GM12892 (cell line): ENCODE data around the gene OR10D3.
A peak's percentile ranks its signal among the peaks of the same experiment; 100 is the strongest.
"Not testable (repeated sequence)": the region's sequence is repeated elsewhere in the genome, so short reads cannot be mapped to it uniquely, and the experiment has no call there.

Experiments used
- DNase-seq: peaks from one replicate; pipeline ENCODE4 v3.0.0; 2011; ENCODE audit not compliant: insufficient read length
- FAIRE-seq: peaks from 2 replicates; lab custom pipeline; 2011; peaks lifted over from hg19 to GRCh38; lab: Jason Lieb, UNC
- POLR2A ChIP-seq: IDR thresholded peaks from 2 replicates; pipeline ENCODE4 v1.6.1; 2011; ENCODE audit warnings: low read depth, low read length, control low read depth
- POLR2AphosphoS5 ChIP-seq: IDR thresholded peaks from 2 replicates; pipeline ENCODE4 v1.6.1; 2011; ENCODE audit warnings: low read depth, low read length, control low read depth
- TAF1 ChIP-seq: IDR thresholded peaks from 2 replicates; pipeline ENCODE4 v1.6.1; 2011; ENCODE audit warnings: low read depth, mild to moderate bottlenecking, control low read depth, low read length, borderline replicate concordance

OR10D3 gene

DNA sequence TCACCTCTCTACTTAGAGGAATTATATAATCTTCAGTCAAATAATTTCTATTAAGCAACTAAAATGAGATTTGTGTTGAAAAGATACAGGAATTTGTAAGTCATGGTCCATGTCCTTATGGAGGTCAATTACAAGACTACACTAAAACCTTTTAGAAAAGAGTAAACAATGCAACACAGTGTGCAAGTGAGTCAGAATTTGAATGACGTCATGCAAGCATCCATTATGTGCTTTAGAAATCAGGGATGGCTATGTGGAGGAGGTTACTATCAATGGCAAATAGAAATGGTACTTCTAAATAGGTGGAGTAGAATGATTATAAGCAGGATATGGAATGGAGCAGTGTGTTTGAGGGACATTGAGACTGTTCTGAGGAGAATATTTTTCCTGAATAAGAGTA, 16.6 kb downstream of the OR10D3 start:
- DNase-seq (no peak), FAIRE-seq (no peak)
- no peak for TF ChIP-seq TAF1
- no peak for TF ChIP-seq POLR2AphosphoS5
- TF ChIP-seq POLR2A, result no peak

GRCh38 chr11:124200671-124201070, 17.5 kb downstream of the OR10D3 start:
- FAIRE-seq (no peak), DNase-seq (no peak)
- TF ChIP-seq POLR2AphosphoS5 (no peak), TAF1 (no peak)

DNA sequence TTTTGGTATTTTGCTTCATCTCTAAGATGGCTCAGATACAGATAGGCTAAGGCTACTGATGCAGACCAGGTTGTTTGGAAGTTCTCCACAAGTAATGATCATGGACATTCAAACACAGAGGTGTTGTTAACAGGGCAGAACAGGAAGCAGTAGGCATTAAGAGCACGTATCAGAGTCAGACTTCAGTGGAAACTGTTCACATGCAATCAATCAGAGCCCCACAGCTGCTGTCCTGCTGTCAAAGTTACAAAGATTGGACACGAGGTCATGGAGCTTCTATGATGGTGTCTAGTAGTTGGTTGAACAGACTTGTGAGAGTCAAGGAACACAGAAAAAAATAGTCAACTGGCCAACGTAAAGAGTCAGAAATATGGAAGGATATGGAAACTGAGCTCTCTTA, 19.8 kb downstream of the OR10D3 start:
- peak; percentile 56 for FAIRE-seq
- DNase-seq, result no peak
- TF ChIP-seq POLR2AphosphoS5, result no peak
- TF ChIP-seq TAF1, result no peak
- TF ChIP-seq POLR2A, result no peak

DNA sequence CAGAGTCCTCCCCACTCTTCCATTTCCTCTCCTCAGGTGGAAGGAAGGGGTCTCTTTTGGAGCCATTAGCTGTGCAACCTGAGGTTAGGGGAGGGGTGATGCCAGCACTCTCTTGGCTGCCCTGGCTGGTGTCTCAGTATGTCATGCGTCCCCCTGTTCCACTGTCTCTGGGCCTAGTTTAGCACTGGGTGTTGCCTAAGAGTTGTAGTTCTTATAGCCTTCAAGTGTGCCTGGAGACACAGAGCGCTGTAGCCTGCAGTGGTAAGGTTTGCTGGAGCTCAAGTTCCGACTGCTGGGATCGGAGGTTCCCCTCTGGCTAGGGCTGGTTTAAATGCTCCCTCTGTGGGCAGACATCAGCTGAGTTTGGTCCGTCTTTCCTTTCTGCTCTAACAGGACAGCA, 20.9 kb downstream of the OR10D3 start:
- TF ChIP-seq POLR2AphosphoS5 (no peak), POLR2A (no peak), TAF1 (no peak)
- FAIRE-seq (no peak), DNase-seq (no peak)

DNA sequence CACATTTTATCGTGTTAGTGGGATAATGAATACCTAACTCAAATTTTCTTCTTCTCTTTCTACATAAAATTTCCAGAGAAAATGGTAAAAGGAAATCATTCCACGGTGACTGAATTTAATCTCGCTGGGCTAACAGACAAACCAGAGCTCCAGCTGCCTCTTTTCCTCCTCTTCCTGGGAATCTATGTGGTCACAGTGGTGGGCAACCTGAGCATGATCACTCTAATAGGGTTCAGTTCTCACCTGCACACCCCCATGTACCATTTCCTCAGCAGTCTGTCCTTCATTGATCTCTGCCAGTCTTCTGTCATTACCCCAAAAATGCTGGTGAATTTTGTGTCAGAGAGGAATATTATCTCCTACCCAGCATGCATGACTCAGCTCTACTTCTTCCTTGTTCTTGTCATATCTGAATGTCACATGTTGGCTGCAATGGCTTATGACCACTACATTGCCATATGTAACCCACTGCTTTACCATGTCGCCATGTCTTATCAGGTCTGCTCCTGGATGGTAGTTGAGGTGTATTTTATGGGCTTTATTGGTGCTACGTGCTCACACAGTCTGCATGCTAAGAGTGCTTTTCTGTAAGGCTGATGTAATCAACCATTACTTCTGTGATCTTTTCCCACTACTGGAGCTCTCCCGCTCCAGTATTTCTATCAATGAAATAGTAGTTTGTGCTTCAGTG, 24.1 kb downstream of the OR10D3 start:
- TF ChIP-seq TAF1, result no peak
- no peak for TF ChIP-seq POLR2AphosphoS5
- no peak for TF ChIP-seq POLR2A
- DNase-seq, result no peak
- FAIRE-seq, result no peak

DNA sequence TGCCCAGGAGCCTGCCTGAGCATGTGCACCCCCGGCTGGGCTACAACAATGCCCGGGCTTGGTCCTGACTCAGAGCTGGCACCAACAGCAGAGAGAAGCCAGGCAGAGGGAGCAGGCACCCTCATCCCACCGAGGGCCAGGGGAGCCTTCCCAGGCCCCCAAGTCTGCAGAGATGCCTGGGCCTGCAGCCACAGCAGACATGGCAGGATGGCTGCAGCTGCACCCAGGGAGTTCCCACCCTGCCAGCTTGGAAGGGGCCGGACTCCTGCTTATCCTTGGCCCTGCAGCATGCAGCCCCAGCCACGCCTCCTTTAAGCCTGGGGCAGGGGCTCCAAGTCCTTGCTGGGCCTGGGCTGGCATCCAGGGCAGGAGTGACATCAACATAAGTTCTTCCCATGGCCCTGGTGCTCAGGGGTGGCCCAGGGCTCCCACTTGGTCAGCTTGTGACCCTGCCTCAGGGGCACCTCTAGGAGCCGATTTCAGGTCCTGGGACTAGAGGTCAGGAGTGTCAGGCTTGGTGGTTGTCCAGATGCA, 26.7 kb downstream of the OR10D3 start:
- DNase-seq (no peak), FAIRE-seq (no peak)
- TF ChIP-seq POLR2AphosphoS5, result no peak
- TF ChIP-seq TAF1, result no peak
- no peak for TF ChIP-seq POLR2A

DNA sequence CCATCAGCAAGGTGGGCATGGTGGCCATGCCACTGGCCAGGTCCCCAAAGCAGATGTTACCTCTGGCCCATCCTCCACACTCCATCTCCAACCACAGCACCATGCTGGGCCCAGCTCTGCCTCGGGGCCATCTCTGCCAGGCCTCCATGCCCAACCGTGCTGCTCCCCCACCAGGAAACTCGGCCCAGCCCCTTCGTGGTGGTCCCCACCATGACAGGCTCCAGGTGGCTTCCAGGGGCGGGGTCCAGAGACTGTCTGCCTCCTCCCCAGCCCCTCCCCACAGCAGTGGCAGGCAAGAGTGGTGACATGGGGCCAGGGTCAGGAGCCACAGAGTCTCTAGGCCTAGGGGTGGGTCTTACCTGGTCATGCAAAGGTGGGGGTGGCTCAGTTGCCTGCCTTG, 27.3 kb downstream of the OR10D3 start:
- TF ChIP-seq POLR2AphosphoS5 (no peak), POLR2A (no peak), TAF1 (no peak)
- DNase-seq, result no peak

GRCh38 chr11:124211321-124211720, 28.2 kb downstream of the OR10D3 start:
- FAIRE-seq (no peak), DNase-seq (no peak)
- TF ChIP-seq POLR2AphosphoS5 (no peak), POLR2A (no peak), TAF1 (no peak)

More for the DNA sequence above, 27.3 kb downstream of the OR10D3 start:
- no peak for FAIRE-seq

DNA sequence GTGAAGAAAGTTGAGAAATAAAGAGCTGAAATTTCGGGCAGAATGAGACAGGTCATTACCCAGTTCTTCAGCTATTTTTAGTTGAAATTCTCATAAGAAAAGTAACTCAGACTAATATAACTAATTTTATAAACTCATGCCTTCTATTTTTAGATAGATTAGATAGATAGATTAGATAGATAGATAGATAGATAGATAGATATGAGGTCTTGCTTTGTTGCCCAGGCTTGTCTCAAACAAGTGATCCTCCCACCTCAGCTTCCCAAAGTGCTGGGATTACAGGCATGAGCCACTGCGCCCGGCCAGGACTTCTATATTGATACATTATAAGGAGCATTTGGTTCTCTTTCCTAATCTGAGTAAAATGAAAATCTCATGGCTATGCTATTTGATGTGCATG, 30.9 kb downstream of the OR10D3 start:
- DNase-seq, result no peak
- no peak for FAIRE-seq
- TF ChIP-seq POLR2AphosphoS5 (no peak), TAF1 (no peak), POLR2A (no peak)

- FAIRE-seq (no peak), DNase-seq (no peak)
- TF ChIP-seq POLR2AphosphoS5, result no peak
- no peak for TF ChIP-seq TAF1
- no peak for TF ChIP-seq POLR2A
Measured at GRCh38 chr11:124219126-124219525, 36.0 kb downstream of the OR10D3 start.

- FAIRE-seq, result peak; percentile 36
- no peak for DNase-seq
- TF ChIP-seq TAF1 (no peak), POLR2A (no peak), POLR2AphosphoS5 (no peak)
Measured at GRCh38 chr11:124222407-124222806, 39.3 kb downstream of the OR10D3 start.

DNA sequence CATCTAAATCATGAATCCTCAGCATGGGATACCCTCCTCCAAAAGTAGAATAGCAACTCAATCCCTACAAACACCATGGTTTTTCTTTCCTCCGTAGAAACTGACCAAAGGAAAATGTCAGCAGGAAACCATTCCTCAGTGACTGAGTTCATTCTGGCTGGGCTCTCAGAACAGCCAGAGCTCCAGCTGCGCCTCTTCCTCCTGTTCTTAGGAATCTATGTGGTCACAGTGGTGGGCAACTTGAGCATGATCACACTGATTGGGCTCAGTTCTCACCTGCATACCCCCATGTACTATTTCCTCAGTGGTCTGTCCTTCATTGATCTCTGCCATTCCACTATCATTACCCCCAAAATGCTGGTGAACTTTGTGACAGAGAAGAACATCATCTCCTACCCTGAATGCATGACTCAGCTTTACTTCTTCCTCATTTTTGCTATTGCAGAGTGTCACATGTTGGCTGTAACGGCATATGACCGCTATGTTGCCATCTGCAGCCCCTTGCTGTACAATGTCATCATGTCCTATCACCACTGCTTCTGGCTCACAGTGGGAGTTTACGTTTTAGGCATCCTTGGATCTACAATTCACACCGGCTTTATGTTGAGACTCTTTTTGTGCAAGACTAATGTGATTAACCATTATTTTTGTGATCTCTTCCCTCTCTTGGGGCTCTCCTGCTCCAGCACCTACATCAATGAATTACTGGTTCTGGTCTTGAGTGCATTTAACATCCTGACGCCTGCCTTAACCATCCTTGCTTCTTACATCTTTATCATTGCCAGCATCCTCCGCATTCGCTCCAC, 41.7 kb downstream of the OR10D3 start:
- peak; percentile 50 for FAIRE-seq

More for the DNA sequence above, 41.7 kb downstream of the OR10D3 start:
- DNase-seq, result not testable (repeated sequence)
